Stimulated activated CD8-positive, alpha-beta memory T cell treated with anti-CD3 and anti-CD28 coated beads, Interleukin-4, amount 100 ng/mL, for 4 hours (primary cell): ENCODE results near the gene TMOD2.
A peak's percentile ranks its signal among the peaks of the same experiment; 100 is the strongest.
"Not testable (repeated sequence)": the region's sequence is repeated elsewhere in the genome, so short reads cannot be mapped to it uniquely, and the experiment has no call there.

Source experiments
- DNase-seq, 2 donors: peaks; one replicate each; pipeline ENCODE4 v3.0.0-alpha.2; 2020; ENCODE audit warnings: low read depth in 2 of 2, low spot score in 1 of 2

The TMOD2 gene

GRCh38 chr15:51770902-51771301 lies 19.5 kb downstream of the TMOD2 start:
- DNase-seq, result no peak

- DNase-seq, result no peak
Observed at GRCh38 chr15:51771773-51772172, 20.4 kb downstream of the TMOD2 start.

- DNase-seq, result no peak
Observed at GRCh38 chr15:51774916-51775315, 23.5 kb downstream of the TMOD2 start.

GRCh38 chr15:51775967-51776816 lies 24.8 kb downstream of the TMOD2 start:
- no peak for DNase-seq

- peak; percentile 30 for DNase-seq
Observed at GRCh38 chr15:51776952-51777569, 25.7 kb downstream of the TMOD2 start.

- no peak for DNase-seq
Observed at GRCh38 chr15:51780636-51781035, 29.2 kb downstream of the TMOD2 start.

GRCh38 chr15:51781506-51781905 lies 30.1 kb downstream of the TMOD2 start:
- no peak for DNase-seq

- DNase-seq, result no peak
Observed at GRCh38 chr15:51782357-51782896, 31.0 kb downstream of the TMOD2 start.

GRCh38 chr15:51783967-51784366 lies 32.6 kb downstream of the TMOD2 start:
- DNase-seq, result no peak

GRCh38 chr15:51787130-51787529 lies 35.7 kb downstream of the TMOD2 start:
- DNase-seq, result not testable (repeated sequence)

- not testable (repeated sequence) for DNase-seq
Observed at GRCh38 chr15:51792474-51792873, 41.1 kb downstream of the TMOD2 start.

- DNase-seq, result no peak
Observed at GRCh38 chr15:51793521-51794305, 42.3 kb downstream of the TMOD2 start.

- DNase-seq, result no peak
Observed at GRCh38 chr15:51796847-51797401, 45.5 kb downstream of the TMOD2 start.

- DNase-seq, result no peak
Observed at GRCh38 chr15:51798281-51798680, 46.9 kb downstream of the TMOD2 start.

- no peak for DNase-seq
Observed at GRCh38 chr15:51799282-51800252, 48.2 kb downstream of the TMOD2 start.

GRCh38 chr15:51801391-51801835 lies 50.0 kb downstream of the TMOD2 start:
- DNase-seq, result no peak

- DNase-seq, result no peak
Observed at GRCh38 chr15:51802593-51802992, 51.2 kb downstream of the TMOD2 start.

- no peak for DNase-seq
Observed at GRCh38 chr15:51803965-51804364, 52.6 kb downstream of the TMOD2 start.

- DNase-seq, result no peak
Observed at GRCh38 chr15:51806123-51806522, 54.7 kb downstream of the TMOD2 start.

- DNase-seq, result no peak
Observed at GRCh38 chr15:51809457-51809856, 58.1 kb downstream of the TMOD2 start.
